GM10266 (cell line): Measurements from ENCODE around the gene DENND5B.
"Not testable (repeated sequence)": the region's sequence is repeated elsewhere in the genome, so short reads cannot be mapped to it uniquely, and the experiment has no call there.

ENCODE experiments used
- DNase-seq: peaks from one replicate; pipeline ENCODE4 v3.0.0; 2012; ENCODE audit errors: extremely low spot score
- CTCF ChIP-seq: IDR thresholded peaks from 2 replicates; pipeline ENCODE4 v1.5.1; 2012; ENCODE audit warnings: mild to moderate bottlenecking, low read depth; ENCODE audit not compliant: control insufficient read depth, insufficient read depth; ENCODE audit errors: missing control alignments

Gene DENND5B

GRCh38 chr12:31387011-31387410 is 203.9 kb downstream of the DENND5B start:
- no peak for TF ChIP-seq CTCF
- DNase-seq = no peak

- no peak for TF ChIP-seq CTCF
Measured at GRCh38 chr12:31386364-31386777, 204.6 kb downstream of the DENND5B start.

GRCh38 chr12:31377210-31377609 is 213.7 kb downstream of the DENND5B start:
- not testable (repeated sequence) for DNase-seq

More at GRCh38 chr12:31386364-31386777, 204.6 kb downstream of the DENND5B start:
- no peak for DNase-seq

GRCh38 chr12:31375422-31375821 is 215.5 kb downstream of the DENND5B start:
- DNase-seq = not testable (repeated sequence)

GRCh38 chr12:31371256-31371620 is 219.7 kb downstream of the DENND5B start:
- DNase-seq = no peak
- TF ChIP-seq CTCF = no peak

GRCh38 chr12:31370531-31371255 is 220.2 kb downstream of the DENND5B start:
- TF ChIP-seq CTCF = no peak
- no peak for DNase-seq

GRCh38 chr12:31369712-31370521 is 221.0 kb downstream of the DENND5B start:
- no peak for DNase-seq

More at GRCh38 chr12:31369712-31370521, 221.0 kb downstream of the DENND5B start:
- TF ChIP-seq CTCF = no peak
